Measurements from ENCODE around the gene DBNL. TPM values are rescaled to one million over a fixed set of nuclear protein-coding genes. Genes with fewer than 3 reads are reported as not detected.
A peak's percentile ranks its signal among the peaks of the same experiment; 100 is the strongest.

The DBNL gene
- total RNA-seq, 1 donor from 2014 or later = 100 TPM

- Histone ChIP-seq H3K4me1 (peaks cover 23% of the 10 kb centered on the region), H3K27ac (no peak overlapping the region), H3K9me3 (no peaks in the 10 kb centered on the region), H3K4me3 (no peak overlapping the region), H3K36me3 (peaks cover 0 to 8% of the 10 kb centered on the region in 2 donors), H3K27me3 (no peaks in the 10 kb centered on the region)
- no peak for DNase-seq (ENCODE audit: extremely low spot score in 2 of 2)
- TF ChIP-seq CTCF (IDR thresholded peaks at IDR 0.05) = no peak
- no peak for TF ChIP-seq POLR2AphosphoS5 (IDR thresholded peaks at IDR 0.05; ENCODE audit: insufficient read depth in 1 of 2, low read depth in 1 of 2)
- no peak for TF ChIP-seq POLR2A (IDR thresholded peaks at IDR 0.05)
- intact Hi-C loops (cut with DNase I) = no loop called here
Observed at GRCh38 chr7:44066111-44066460, 21.6 kb downstream of the DBNL start.

GRCh38 chr7:44066494-44067063 is 22.1 kb downstream of the DBNL start:
- peaks cover 0 to 6% of the 10 kb centered on the region in 2 donors for H3K36me3 ChIP-seq
- no peak for TF ChIP-seq POLR2AphosphoS5 (IDR thresholded peaks at IDR 0.05; ENCODE audit: insufficient read depth in 1 of 2, low read depth in 1 of 2)
- TF ChIP-seq CTCF (IDR thresholded peaks at IDR 0.05) = no peak
- no peak for TF ChIP-seq POLR2A (IDR thresholded peaks at IDR 0.05)
- intact Hi-C loops (cut with DNase I) = no loop called here
- H3K27me3 ChIP-seq = no peaks in the 10 kb centered on the region
- no peak overlapping the region for H3K27ac ChIP-seq
- no peak for DNase-seq (ENCODE audit: extremely low spot score in 2 of 2)
- no peaks in the 10 kb centered on the region for H3K9me3 ChIP-seq
- no peak overlapping the region for H3K4me3 ChIP-seq
- H3K4me1 ChIP-seq = peaks cover 28% of the 10 kb centered on the region

GRCh38 chr7:44067064-44067951 is 22.8 kb downstream of the DBNL start:
- intact Hi-C loops (cut with DNase I) = no loop called here
- Histone ChIP-seq H3K27me3 (no peaks in the 10 kb centered on the region), H3K36me3 (no peaks in the 10 kb centered on the region), H3K4me3 (no peak overlapping the region), H3K9me3 (no peaks in the 10 kb centered on the region), H3K27ac (no peak overlapping the region), H3K4me1 (peaks cover 35% of the 10 kb centered on the region)
- DNase-seq (ENCODE audit: extremely low spot score in 2 of 2) = no peak
- TF ChIP-seq POLR2A (IDR thresholded peaks at IDR 0.05) = no peak
- TF ChIP-seq CTCF (IDR thresholded peaks at IDR 0.05) = no peak
- TF ChIP-seq POLR2AphosphoS5 (IDR thresholded peaks at IDR 0.05; ENCODE audit: insufficient read depth in 1 of 2, low read depth in 1 of 2) = no peak

GRCh38 chr7:44068054-44068453 is 23.6 kb downstream of the DBNL start:
- intact Hi-C loops (cut with DNase I) = no loop called here
- H3K4me3 ChIP-seq = no peak overlapping the region
- peaks cover 0 to 5% of the 10 kb centered on the region in 2 donors for H3K36me3 ChIP-seq
- DNase-seq (ENCODE audit: extremely low spot score in 2 of 2) = no peak
- H3K27me3 ChIP-seq = no peaks in the 10 kb centered on the region
- TF ChIP-seq POLR2A (IDR thresholded peaks at IDR 0.05) (no peak), CTCF (IDR thresholded peaks at IDR 0.05) (no peak), POLR2AphosphoS5 (IDR thresholded peaks at IDR 0.05; ENCODE audit: insufficient read depth in 1 of 2, low read depth in 1 of 2) (peak in 1 of 2 donors; percentile 8)
- no peak overlapping the region for H3K27ac ChIP-seq
- peaks cover 43% of the 10 kb centered on the region for H3K4me1 ChIP-seq
- H3K9me3 ChIP-seq = no peaks in the 10 kb centered on the region
